ENCODE data around the gene PRXL2B.
"Not testable (repeated sequence)": the region's sequence is repeated elsewhere in the genome, so short reads cannot be mapped to it uniquely, and the experiment has no call there.

The PRXL2B gene

DNA sequence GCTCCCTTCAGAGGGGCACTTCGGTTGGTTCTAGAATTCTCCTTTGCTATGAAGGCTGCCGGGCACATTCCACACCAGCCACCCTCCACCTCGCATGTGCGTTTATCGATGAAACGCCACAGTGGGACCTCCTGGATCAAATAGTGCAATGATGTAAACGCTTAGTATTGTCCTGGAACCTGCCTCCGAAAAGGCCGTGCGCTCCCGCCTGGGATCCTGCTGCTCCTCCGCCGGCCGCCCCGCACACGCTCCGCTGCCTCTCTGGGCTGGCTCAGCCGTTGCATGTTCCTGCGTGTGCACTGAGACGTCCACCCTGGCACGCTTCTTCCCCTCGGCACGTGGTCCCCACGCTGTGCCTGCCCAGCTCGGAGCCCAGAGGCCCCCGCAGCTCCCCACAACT is 34.4 kb upstream of the PRXL2B start:
- no peak overlapping the region for H3K4me3 ChIP-seq (ENCODE audit: low read depth, low read length)
- no peak for TF ChIP-seq POLR2A (IDR thresholded peaks at IDR 0.05; ENCODE audit: extremely low read depth, insufficient read length)
- no peak for TF ChIP-seq CTCF (IDR thresholded peaks at IDR 0.05; ENCODE audit: low read depth, low read length)
- TF ChIP-seq MAX (IDR thresholded peaks at IDR 0.05; ENCODE audit: low read depth, low read length), result no peak
- no peak for TF ChIP-seq MYC (IDR thresholded peaks at IDR 0.05; ENCODE audit: low read depth, low read length)
- DNase-seq (ENCODE audit: low read depth), result no peak

DNA sequence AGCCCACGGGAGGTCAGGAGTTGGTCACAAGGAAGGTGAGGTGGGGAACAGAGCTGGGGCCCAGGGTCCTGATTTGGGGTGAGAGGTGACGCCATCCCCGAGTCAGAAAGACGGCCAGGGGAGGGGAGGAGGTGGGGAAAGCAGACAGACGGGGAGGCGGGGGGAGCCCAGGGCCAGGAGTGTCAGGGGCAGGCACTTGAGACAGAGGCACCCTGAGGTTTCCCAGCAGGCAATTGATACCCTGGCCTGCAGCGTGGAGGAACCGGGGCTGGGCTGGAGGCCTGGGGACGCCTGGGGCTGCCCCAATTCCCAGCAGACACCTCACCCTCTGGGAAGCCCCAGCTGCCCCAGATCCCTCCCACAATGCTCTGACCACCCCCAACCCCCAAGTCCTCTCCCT is 33.5 kb upstream of the PRXL2B start:
- not testable (repeated sequence) for H3K4me3 ChIP-seq (ENCODE audit: low read depth, low read length); DNase-seq (ENCODE audit: low read depth)

DNA sequence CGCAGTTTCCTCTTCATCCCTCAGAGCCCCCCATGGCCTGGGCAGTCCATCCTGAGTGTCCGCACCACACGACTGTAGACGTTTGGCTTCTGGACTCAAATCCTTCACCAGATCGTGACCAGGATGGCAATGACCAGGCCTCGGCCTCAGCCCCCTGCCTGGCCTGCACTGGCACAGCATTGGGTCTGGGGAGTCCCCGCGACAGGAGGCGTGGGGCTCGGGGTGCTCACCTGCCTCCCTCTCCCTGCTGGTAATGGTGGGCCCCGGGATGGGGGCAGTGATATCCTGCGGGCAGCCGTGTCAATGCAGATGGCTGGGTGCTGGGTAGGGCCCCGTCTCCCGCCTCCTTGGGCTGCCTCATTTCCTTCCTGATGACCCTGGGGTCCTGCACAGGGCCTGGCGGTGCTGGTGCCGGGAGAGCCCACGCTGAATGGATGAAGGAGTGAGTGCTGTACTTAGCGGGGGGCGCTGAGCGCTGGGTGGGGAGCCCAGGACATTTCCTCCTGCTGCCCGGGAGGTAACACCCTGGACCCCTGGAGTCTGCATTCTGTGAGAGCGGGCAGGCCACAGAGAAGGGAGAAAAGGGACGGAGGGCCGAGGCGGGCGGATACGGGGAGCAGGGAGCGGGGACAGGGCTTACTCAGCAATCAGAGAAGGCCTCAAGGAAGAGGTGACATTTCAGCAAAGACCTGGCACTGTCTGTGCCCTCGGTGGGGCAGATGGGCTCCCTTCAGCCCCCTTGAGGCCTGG is 32.5 kb upstream of the PRXL2B start:
- TF ChIP-seq POLR2A (IDR thresholded peaks at IDR 0.05; ENCODE audit: extremely low read depth, insufficient read length) (no peak), MYC (IDR thresholded peaks at IDR 0.05; ENCODE audit: low read depth, low read length) (no peak), CTCF (IDR thresholded peaks at IDR 0.05; ENCODE audit: low read depth, low read length) (no peak), MAX (IDR thresholded peaks at IDR 0.05; ENCODE audit: low read depth, low read length) (no peak)
- no peak overlapping the region for H3K4me3 ChIP-seq (ENCODE audit: low read depth, low read length)
- DNase-seq (ENCODE audit: low read depth), result no peak

- peak; percentile 65 for DNase-seq (ENCODE audit: low read depth)
- H3K4me3 ChIP-seq (ENCODE audit: low read depth, low read length), result no peak overlapping the region
Measured at GRCh38 chr1:2554621-2555387, 31.8 kb upstream of the PRXL2B start.

GRCh38 chr1:2555634-2556276 is 30.8 kb upstream of the PRXL2B start:
- peak; percentile 95 for DNase-seq (ENCODE audit: low read depth)
- peak overlapping the region; percentile 61 for H3K4me3 ChIP-seq (ENCODE audit: low read depth, low read length)
- TF ChIP-seq MAX (IDR thresholded peaks at IDR 0.05; ENCODE audit: low read depth, low read length) (peak; percentile 95), CTCF (IDR thresholded peaks at IDR 0.05; ENCODE audit: low read depth, low read length) (no peak), MYC (IDR thresholded peaks at IDR 0.05; ENCODE audit: low read depth, low read length) (peak; percentile 60), POLR2A (IDR thresholded peaks at IDR 0.05; ENCODE audit: extremely low read depth, insufficient read length) (peak; percentile 16)

More at GRCh38 chr1:2554621-2555387, 31.8 kb upstream of the PRXL2B start:
- TF ChIP-seq CTCF (IDR thresholded peaks at IDR 0.05; ENCODE audit: low read depth, low read length), result peak; percentile 59
- peak; percentile 39; the same call in 1 of the 2 replicates for TF ChIP-seq MYC (IDR thresholded peaks at IDR 0.05; ENCODE audit: low read depth, low read length)
- peak; percentile 46; the same call in 1 of the 2 replicates for TF ChIP-seq MAX (IDR thresholded peaks at IDR 0.05; ENCODE audit: low read depth, low read length)
- TF ChIP-seq POLR2A (IDR thresholded peaks at IDR 0.05; ENCODE audit: extremely low read depth, insufficient read length), result no peak

DNA sequence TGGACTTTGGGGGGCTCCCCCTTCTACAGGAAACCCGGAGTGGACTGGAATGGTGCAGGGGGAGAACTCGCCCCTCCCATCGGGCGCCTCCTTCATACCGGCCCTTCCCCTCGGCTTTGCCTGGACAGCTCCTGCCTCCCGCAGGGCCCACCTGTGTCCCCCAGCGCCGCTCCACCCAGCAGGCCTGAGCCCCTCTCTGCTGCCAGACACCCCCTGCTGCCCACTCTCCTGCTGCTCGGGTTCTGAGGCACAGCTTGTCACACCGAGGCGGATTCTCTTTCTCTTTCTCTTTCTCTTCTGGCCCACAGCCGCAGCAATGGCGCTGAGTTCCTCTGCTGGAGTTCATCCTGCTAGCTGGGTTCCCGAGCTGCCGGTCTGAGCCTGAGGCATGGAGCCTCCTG is 30.3 kb upstream of the PRXL2B start, which contains the start of gene TNFRSF14:
TSS of gene TNFRSF14 (plus strand) at position 95 of the 401 bp plus-strand sequence. CDS start at position 389, 294 bp downstream.
- DNase-seq (ENCODE audit: low read depth), result peak; percentile 79
- no peak for TF ChIP-seq POLR2A (IDR thresholded peaks at IDR 0.05; ENCODE audit: extremely low read depth, insufficient read length)
- no peak for TF ChIP-seq MAX (IDR thresholded peaks at IDR 0.05; ENCODE audit: low read depth, low read length)
- no peak for TF ChIP-seq MYC (IDR thresholded peaks at IDR 0.05; ENCODE audit: low read depth, low read length)
- TF ChIP-seq CTCF (IDR thresholded peaks at IDR 0.05; ENCODE audit: low read depth, low read length), result no peak
- peak within 1 kb of the TSS; percentile 61 for H3K4me3 ChIP-seq (ENCODE audit: low read depth, low read length)
